IPS-15b (cell line): ENCODE measurements around the gene ITGA1.

ENCODE experiments used
- H3K27me3 ChIP-seq: one replicate; pipeline ENCODE4 v1.6.1; 2013; ENCODE audit warnings: low read length; ENCODE audit not compliant: control insufficient read depth, insufficient read depth
- H3K36me3 ChIP-seq: one replicate; pipeline ENCODE4 v1.6.1; 2013; ENCODE audit warnings: low read length; ENCODE audit not compliant: control insufficient read depth, insufficient read depth
- H3K4me1 ChIP-seq: one replicate; pipeline ENCODE4 v1.6.1; 2013; ENCODE audit warnings: mild to moderate bottlenecking, low read length; ENCODE audit not compliant: control insufficient read depth, insufficient read depth
- H3K4me3 ChIP-seq: one replicate; pipeline ENCODE4 v1.5.1; 2013; ENCODE audit warnings: low read depth, low read length
- H3K9ac ChIP-seq: one replicate; pipeline ENCODE4 v1.6.1; 2013; ENCODE audit warnings: low read depth, mild to moderate bottlenecking, low read length
- H3K9me3 ChIP-seq: one replicate; pipeline ENCODE4 v1.6.1; 2013; ENCODE audit warnings: mild to moderate bottlenecking, low read length; ENCODE audit not compliant: control insufficient read depth, insufficient read depth

ITGA1 gene

GRCh38 chr5:52915176-52915875 lies 127.6 kb downstream of the ITGA1 start:
- H3K9ac ChIP-seq: no peak overlapping the region
- H3K4me1 ChIP-seq: no peaks in the 10 kb centered on the region
- H3K36me3 ChIP-seq: no peaks in the 10 kb centered on the region
- H3K9me3 ChIP-seq: no peaks in the 10 kb centered on the region
- H3K4me3 ChIP-seq: peak overlapping the region; percentile 38
- no peaks in the 10 kb centered on the region for H3K27me3 ChIP-seq

- no peaks in the 10 kb centered on the region for H3K36me3 ChIP-seq
- no peaks in the 10 kb centered on the region for H3K9me3 ChIP-seq
- H3K4me3 ChIP-seq: no peak overlapping the region
- no peak overlapping the region for H3K9ac ChIP-seq
- no peaks in the 10 kb centered on the region for H3K4me1 ChIP-seq
- no peaks in the 10 kb centered on the region for H3K27me3 ChIP-seq
Measured at GRCh38 chr5:52920929-52921328, 133.2 kb downstream of the ITGA1 start.

DNA sequence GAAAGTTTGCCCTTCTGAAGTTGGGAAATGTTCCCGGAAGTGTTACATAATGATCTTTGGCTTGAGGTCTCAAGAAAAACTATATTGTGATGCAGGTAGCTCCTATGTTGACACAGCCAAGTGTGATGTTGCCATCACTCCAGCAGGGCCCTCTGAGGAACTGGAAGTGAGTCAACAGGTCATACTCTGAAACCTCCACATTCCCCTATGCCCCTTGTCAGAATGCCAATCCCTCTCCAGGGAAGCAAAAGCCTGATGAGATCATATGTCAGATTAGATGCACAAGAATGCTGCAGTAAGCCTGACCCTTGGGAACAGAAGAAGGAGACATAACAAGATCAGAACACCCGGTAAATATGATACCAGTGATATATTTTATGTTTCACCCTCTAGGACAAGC lies 134.7 kb downstream of the ITGA1 start:
- H3K4me1 ChIP-seq: no peaks in the 10 kb centered on the region
- H3K36me3 ChIP-seq: no peaks in the 10 kb centered on the region
- no peaks in the 10 kb centered on the region for H3K9me3 ChIP-seq
- no peak overlapping the region for H3K4me3 ChIP-seq
- no peaks in the 10 kb centered on the region for H3K27me3 ChIP-seq
- no peak overlapping the region for H3K9ac ChIP-seq

DNA sequence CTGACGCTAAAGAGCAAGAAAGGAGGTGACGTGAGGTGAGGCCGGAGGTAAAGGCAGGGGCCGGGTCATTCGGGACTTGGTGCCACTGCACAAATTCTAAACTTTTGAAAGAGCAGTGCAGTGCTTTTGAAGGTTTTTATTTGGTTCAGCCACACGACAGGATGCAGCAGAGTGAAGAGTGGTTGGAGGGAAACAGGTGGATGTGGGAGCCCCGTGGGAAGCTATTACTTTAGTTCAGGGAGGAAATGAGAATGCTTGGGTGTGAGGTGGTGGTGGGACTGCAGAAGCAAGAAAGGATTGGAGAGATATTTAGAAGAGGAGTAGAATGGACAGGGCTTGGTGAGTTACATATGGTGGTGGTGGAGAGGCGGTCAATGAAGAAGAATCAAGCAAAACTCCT lies 136.7 kb downstream of the ITGA1 start:
- H3K27me3 ChIP-seq: no peaks in the 10 kb centered on the region
- H3K9ac ChIP-seq: no peak overlapping the region
- no peak overlapping the region for H3K4me3 ChIP-seq
- H3K4me1 ChIP-seq: no peaks in the 10 kb centered on the region
- no peaks in the 10 kb centered on the region for H3K9me3 ChIP-seq
- no peaks in the 10 kb centered on the region for H3K36me3 ChIP-seq

DNA sequence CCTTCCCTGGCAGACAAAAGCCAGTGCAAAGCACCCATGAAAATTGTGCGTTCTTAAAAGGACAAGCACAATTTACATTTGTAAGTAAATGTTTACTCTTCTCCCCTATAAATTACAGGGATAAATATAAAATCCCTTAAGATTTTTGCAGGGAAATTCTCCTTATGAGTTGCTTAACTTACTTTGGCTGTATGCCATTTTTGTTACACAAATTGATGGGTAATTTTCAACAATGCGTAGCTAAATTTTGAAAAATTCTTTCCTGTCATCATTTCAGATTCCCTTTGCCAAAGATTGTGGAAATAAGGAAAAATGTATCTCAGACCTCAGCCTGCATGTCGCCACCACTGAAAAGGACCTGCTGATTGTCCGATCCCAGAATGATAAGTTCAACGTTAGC lies 137.3 kb downstream of the ITGA1 start:
- Histone ChIP-seq H3K4me3 (no peak overlapping the region), H3K36me3 (no peaks in the 10 kb centered on the region), H3K27me3 (no peaks in the 10 kb centered on the region), H3K4me1 (no peaks in the 10 kb centered on the region), H3K9ac (no peak overlapping the region), H3K9me3 (no peaks in the 10 kb centered on the region)

DNA sequence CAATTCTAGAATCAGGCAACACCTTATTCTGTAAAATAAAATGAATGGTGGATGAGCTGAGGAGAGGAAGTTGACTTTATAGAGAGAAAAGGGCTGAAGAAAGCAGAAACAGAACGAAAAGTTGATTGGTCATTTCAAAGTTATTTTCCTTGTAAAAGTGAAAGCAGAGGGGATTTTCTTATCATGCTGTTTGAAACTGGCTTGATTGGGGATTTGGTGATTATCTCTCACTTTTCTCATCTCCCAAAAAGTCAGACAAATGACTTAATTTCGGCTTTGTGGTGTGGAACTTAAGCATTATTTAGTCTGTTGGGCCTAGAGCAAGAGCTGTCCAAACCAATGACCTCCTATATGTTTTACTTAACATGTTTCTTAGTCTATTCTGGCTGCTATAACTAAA lies 141.0 kb downstream of the ITGA1 start:
- no peak overlapping the region for H3K9ac ChIP-seq
- H3K27me3 ChIP-seq: no peaks in the 10 kb centered on the region
- no peak overlapping the region for H3K4me3 ChIP-seq
- no peaks in the 10 kb centered on the region for H3K36me3 ChIP-seq
- no peaks in the 10 kb centered on the region for H3K9me3 ChIP-seq
- no peaks in the 10 kb centered on the region for H3K4me1 ChIP-seq

GRCh38 chr5:52938226-52938625 lies 150.5 kb downstream of the ITGA1 start:
- Histone ChIP-seq H3K9me3 (no peaks in the 10 kb centered on the region), H3K36me3 (no peaks in the 10 kb centered on the region), H3K4me1 (no peaks in the 10 kb centered on the region), H3K4me3 (no peak overlapping the region), H3K27me3 (no peaks in the 10 kb centered on the region), H3K9ac (no peak overlapping the region)

GRCh38 chr5:52943285-52943684 lies 155.6 kb downstream of the ITGA1 start:
- Histone ChIP-seq H3K9ac (no peak overlapping the region), H3K36me3 (no peaks in the 10 kb centered on the region), H3K4me1 (no peaks in the 10 kb centered on the region), H3K4me3 (no peak overlapping the region), H3K9me3 (no peaks in the 10 kb centered on the region), H3K27me3 (no peaks in the 10 kb centered on the region)

DNA sequence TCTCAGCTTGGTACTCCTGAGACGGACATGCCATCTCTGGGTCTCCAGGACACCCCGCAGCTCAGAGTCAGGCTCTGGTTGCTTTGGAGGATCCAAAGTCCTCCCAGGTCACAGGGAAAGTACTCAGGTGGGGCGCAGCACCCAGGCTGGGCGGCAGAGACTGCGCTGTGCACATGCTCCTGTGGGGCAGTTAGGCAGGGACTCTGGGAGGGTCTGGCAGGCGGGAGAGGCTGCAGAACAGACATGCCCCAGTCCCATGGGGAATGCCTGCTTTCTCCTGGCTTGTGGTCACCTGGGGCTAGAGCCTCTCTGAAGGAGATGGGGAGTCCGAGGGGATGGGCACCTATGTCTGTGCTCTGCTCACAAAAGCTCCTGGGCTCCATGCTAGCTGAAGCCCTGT lies 156.1 kb downstream of the ITGA1 start:
- Histone ChIP-seq H3K9ac (no peak overlapping the region), H3K4me1 (no peaks in the 10 kb centered on the region), H3K9me3 (no peaks in the 10 kb centered on the region), H3K4me3 (no peak overlapping the region), H3K36me3 (no peaks in the 10 kb centered on the region), H3K27me3 (no peaks in the 10 kb centered on the region)

- no peaks in the 10 kb centered on the region for H3K27me3 ChIP-seq
- H3K4me1 ChIP-seq: no peaks in the 10 kb centered on the region
- no peaks in the 10 kb centered on the region for H3K9me3 ChIP-seq
- no peak overlapping the region for H3K4me3 ChIP-seq
- H3K9ac ChIP-seq: no peak overlapping the region
- no peaks in the 10 kb centered on the region for H3K36me3 ChIP-seq
Measured at GRCh38 chr5:52945040-52945439, 157.3 kb downstream of the ITGA1 start.

GRCh38 chr5:52947208-52947607 lies 159.5 kb downstream of the ITGA1 start:
- no peaks in the 10 kb centered on the region for H3K9me3 ChIP-seq
- H3K9ac ChIP-seq: no peak overlapping the region
- no peaks in the 10 kb centered on the region for H3K4me1 ChIP-seq
- no peaks in the 10 kb centered on the region for H3K36me3 ChIP-seq
- H3K27me3 ChIP-seq: no peaks in the 10 kb centered on the region
- no peak overlapping the region for H3K4me3 ChIP-seq

DNA sequence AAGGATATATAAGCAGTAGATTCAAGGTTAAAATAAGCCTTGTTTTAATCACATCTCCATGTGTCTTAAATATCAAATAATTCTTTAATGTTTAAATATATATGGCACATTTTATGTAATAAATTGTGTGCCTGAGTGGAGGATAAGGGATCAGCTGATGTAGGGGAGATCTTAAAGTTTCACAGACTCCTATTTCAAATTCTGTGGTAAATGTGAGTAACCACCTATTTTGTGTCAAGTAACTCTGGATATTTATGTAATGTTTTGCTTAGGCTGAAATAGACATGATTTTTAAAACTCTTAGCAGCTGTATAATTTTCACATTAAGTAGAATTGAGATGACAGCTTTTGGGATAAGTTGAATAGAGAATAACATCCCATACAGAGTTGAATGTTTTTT lies 160.1 kb downstream of the ITGA1 start:
- Histone ChIP-seq H3K27me3 (no peaks in the 10 kb centered on the region), H3K4me3 (no peak overlapping the region), H3K9ac (no peak overlapping the region), H3K4me1 (no peaks in the 10 kb centered on the region), H3K9me3 (no peaks in the 10 kb centered on the region), H3K36me3 (no peaks in the 10 kb centered on the region)
